GM12891 (cell line): Measurements from ENCODE around the gene SDS.

Experiments used
- PAX5 ChIP-seq: IDR thresholded peaks from 2 replicates; pipeline ENCODE4 v1.6.1; 2011; ENCODE audit warnings: low read length, moderate library complexity, mild to moderate bottlenecking; ENCODE audit not compliant: insufficient read depth, severe bottlenecking
- POLR2A ChIP-seq: IDR thresholded peaks from 2 replicates; pipeline ENCODE4 v1.6.1; 2011; ENCODE audit warnings: low read depth, low read length, control low read depth
- POLR2AphosphoS5 ChIP-seq: IDR thresholded peaks from 2 replicates; pipeline ENCODE4 v1.6.1; 2011; ENCODE audit warnings: low read depth, low read length, control low read depth
- POU2F2 ChIP-seq: IDR thresholded peaks from 2 replicates; pipeline ENCODE4 v1.6.1; 2011; ENCODE audit warnings: low read depth, mild to moderate bottlenecking, control low read depth, low read length, moderate library complexity
- SPI1 ChIP-seq: IDR thresholded peaks from 2 replicates; pipeline ENCODE4 v1.6.1; 2011; ENCODE audit warnings: low read depth, low read length, control low read depth
- TAF1 ChIP-seq: IDR thresholded peaks from 2 replicates; pipeline ENCODE4 v1.6.1; 2011; ENCODE audit warnings: low read depth, low read length, control low read depth

GRCh38 chr12:113452458-113452857 lies 48.8 kb upstream of the SDS start:
- TF ChIP-seq POLR2A, result no peak
- TF ChIP-seq TAF1, result no peak
- no peak for TF ChIP-seq POLR2AphosphoS5
- TF ChIP-seq POU2F2, result no peak
- no peak for TF ChIP-seq SPI1
- no peak for TF ChIP-seq PAX5
